IPS-NIHi7 (cell line): ENCODE measurements around the gene VMAC.
A peak's percentile ranks its signal among the peaks of the same experiment; 100 is the strongest.

ENCODE experiments used
- DNase-seq: peaks from one replicate; pipeline ENCODE4 v3.0.0; 2012; ENCODE audit warnings: mixed read lengths; ENCODE audit errors: extremely low spot score

Gene VMAC

DNA sequence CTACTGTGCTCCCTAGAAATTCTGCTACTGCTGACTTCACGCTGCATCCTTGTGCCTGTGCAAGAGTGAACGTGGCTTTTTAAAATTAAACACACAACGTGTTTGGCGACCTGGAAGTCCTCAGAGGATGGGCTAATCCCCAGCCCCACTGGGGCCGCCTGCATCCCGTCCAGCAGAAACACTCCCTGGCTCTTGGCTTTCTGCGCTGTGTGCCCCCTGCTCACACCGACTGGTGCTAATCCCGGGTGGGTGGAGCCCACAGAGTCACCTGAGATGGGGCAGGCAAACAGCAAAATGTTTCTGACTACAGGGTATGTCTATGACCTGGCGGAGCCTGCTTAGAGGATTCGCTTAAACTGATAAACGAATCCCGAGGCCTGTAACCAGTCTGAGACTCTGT, 24.5 kb downstream of the VMAC start:
- no peak for DNase-seq

DNA sequence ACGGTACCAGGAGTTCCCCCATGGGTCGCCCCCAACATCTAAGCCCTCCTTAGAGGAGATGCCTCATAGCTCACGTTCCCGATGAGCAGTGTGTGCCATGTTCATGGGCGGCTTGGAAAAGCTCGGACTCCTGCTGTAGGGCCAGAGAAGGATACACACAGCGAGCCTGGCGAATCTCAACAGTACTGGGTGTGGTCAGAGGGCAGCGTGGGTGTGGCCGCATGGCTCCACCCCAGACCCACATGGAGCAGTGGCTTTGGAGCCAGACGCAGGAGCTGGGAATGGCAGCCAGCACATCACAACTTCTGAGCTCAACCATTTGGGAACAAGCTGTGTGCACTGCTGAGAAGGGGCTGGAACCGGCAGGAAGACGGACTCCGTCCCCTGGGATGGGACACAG, 25.0 kb downstream of the VMAC start:
- peak; percentile 39 for DNase-seq

DNA sequence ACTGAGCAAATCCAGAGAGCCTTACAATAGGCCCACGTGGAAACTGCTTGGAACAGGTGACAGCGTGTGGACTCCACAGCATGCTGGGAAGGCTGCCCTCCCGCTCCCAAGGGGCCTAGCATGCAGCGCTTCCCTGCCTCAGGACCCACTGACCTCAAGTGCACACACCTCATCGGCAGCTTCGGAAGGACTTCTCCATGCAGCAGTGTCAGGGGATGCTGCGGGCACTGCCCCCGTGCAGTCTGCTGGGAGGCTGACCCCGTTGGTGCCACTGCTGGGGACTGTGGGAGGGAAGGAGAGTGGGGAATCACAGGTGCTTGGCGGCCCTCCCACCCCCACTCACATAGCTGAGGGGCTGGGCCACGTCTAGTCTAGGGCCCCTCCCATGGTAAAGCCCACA, 26.6 kb downstream of the VMAC start:
- no peak for DNase-seq

DNA sequence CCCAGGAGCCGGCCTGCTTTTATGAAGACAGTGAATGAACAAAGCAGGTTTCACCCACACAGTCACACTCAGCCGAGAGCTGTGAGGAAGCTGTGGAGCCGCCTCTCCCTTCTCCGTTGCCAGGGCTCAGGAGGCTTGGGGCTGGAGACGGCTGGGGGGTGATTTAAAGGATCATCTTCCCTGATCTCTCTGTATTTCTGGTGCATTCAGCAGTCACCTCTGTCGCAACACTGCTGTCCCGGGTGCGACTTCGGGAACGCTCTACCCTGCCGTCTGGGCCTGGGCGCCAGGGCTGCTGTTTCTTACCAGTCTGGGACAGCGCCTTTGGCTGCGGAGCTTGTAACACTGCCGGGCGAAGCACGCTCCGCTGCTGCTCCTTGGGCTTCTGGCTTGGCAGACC, 27.5 kb downstream of the VMAC start:
- no peak for DNase-seq

DNA sequence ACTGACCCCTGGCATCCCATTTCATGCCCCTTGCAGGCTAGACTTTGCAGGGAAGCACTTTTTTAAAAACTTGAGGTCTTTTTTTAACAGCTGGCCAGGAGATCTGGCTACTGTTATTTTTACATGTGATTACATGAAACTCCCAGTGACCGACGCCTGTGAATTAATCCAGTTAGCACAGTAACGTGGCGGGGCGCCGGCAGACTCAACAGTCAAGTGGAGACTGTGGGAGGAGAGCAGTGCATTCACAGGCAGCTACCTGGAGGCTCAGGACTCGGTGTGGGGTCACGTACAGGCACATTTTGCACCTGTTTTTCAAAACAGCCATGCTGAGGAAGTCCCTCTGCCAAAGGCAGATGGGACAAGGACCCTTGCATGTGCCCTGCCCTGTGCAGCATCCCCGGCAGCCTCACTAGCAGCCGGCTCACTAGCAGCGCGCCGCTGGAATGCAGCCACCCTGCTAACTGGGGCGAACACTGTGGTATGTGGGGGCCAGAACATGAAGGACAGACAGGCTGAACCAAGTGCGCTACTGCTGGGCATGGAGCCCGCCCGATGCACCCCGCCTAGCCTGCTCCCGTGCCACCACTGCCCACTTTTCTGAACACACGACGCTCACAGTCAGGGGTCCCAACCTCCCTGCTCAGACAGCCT, 28.1 kb downstream of the VMAC start:
- DNase-seq = no peak

DNA sequence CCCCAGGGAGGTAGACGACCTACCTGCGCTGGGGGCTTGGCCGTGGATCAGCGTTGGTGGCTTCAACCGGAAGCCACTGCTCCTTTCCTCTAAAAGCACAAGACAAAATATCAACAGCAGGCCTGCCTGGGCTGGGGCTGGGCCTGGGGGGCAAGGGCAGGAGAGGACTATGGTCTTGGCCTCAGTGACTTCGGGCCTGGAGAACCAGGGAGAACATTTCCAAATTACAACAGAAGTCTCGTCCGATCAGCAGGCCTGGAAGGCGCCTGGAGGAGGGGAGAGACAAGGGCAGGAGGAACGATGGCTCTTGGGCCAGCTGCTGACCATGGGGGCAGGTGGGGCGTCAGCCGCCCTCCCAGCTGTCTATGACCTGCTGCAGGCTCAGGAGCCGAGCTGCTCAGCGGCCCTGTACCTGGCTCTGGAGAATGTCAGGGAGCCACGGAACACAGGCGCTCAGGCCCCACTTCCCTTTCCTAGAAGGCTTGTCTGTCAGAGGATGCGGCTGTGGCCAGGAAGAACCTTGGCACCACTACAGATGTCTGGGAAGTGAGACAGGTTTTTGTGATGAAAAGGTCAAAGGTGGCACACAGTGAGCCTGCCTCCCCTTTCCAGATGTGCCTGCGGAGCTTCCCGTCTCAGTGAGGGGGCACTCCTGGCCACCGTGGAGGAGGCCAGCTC, 28.9 kb downstream of the VMAC start:
- DNase-seq = no peak

DNA sequence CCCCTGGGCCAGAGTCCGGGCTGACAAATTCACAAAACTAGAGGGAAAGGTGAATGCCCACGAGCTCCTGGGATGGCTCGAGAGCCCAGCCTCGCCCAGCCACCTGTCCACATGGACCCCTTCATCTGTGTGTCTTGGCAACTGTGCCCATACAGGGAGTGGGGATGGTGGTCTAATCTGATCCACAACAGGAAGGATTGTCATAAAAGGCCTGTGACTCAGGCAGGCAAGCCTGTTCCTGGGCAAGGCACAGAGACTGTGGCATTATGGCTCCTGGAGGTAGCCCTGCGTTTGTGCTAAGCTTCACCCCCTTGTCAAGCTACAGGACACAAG, 29.4 kb downstream of the VMAC start:
- no peak for DNase-seq

DNA sequence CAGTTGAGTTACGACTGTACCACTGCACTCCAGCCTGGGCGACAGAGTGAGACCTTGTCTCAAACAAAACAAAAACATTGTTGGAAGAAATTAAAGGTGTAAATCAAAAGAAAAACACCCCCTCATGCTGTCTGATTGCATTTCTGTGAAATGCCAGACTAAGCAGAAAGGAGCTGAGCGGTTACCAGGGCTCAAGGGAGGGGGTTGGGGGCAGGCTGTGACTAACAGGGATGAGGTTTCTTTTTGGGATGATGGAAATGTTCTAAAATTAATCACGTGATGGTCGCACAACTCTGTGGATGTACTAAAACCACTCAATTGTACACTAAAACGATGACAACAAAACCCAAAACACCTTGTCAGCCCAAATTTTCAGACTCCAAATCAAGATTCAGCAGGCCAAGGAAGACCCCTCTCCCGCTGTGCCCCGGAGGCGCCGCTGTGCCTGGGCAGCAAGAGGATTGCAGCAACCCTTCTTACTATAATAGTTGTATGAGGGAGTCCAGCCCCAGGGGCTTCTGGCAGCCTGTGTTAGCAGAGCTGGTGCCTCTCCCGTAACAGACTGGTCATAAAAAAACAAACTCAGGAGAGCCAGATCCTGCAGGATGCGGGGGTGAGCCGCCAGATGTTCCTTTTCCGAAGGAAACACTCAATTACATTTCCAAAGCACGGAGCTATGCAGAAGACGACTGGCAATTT, 30.3 kb downstream of the VMAC start:
- DNase-seq = no peak

DNA sequence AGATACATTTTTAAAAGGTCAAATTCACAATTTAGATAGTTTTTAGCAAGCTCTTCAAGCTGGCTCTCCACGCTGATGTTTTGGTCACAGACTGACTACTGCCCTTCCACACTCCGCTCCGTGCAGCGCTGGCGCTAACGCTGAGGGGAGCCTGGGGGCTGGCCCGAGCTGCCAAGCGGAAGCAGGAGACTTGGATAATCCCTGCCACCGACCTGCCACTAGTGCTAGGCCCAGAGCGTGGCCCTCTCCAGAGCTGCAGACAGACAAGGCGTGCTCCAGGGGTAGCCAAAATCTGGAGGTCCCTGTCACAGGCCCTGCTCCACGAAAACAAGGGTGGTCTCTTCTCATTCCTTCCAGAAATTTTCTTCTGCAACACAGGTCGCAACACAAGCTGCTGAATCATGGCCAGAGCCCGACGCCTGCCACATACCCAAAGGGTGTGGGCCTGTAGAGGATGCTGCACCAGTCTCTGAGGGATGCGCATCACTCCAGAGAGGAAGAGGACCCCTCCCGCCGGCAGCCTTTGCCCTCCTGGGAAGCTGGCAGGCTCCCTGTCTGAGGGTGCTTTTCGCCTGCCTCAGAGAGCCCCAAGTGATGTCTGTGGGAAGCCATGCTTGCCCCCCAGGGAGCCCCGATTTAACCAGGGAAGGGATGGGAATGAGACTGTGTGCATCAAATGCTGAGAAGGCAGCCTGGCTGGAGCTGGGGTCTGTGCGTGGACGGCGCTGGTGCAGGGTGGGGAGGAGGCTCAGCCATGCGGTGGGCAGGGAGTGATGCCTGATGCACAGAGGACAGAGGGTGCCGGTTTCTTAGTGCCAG, 31.0 kb downstream of the VMAC start:
- no peak for DNase-seq

DNA sequence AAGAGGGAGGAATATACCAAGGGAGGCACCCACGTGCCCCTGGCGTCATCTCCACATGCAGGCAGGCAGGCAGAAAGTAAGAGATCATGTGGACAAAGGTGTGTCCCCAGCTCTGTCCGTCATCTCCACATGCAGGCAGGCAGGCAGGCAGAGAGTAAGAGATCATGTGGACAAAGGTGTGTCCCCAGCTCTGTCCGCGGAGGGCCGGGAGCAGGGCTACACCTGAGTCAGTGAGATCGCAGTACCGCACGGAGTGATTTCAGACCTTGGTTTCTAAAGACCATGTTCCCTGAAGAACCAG, 31.6 kb downstream of the VMAC start:
- DNase-seq = no peak

DNA sequence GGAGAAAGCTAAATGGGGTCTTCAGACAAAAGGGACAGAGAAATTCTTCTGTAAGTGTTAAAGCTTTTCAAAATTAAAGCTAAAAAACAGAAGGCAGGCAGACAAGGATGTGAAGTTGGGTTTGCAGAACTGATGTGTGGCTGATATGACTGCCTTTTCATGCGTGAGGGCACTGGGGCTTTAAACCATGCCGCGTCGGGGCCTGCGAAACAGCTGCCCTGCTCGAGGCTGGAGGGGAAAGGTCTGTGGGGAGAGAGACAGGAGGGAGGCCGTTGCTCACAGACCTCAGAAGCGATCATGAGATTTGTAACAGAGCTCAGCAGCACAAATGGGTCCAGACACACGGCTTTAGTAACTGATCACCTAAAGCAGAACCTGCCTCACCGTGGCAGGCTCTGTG, 32.9 kb downstream of the VMAC start:
- no peak for DNase-seq

DNA sequence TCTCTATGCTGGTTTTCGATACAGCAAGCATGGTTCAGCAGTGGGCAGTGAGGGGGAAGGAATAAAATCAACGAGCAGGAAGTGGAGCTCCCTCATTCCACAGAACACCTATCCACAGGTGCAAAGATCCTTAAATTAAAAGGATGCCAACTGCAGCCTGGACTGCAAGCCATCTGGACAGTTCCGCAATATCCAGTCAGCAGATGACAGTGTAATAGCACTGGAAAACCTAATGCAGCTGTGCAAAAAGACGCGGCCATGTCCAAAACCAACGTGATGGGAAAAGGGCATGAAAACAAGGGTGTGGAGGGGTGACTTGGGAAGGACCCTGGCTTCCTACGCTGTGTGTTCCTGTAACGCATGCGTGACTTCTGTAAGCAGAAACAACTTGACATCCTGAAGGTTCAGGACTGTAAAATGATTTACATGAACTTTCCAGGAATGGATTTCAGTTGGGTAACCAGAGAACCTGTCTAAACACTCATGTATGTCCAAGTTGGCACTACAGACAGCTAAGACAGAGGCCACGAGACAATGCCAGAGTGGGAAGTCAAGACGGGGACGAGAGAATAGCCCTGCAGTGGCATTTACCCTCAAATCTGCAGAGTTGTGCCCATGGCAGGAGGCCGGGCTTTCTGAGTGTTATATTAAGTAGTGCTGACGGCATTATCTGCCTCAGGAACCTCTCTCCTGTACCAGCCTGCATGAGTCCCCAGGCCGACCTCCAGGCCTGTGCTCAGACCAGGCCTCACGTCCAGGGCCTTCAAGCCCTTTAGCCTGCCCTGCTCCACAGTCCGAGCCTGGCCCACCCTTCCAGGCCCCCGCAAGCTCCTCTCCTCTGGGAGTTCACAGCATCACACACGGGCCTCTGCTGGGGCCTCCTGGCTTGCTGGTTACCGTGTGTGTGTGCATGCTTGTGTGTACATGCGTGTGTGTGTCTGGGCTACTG, 35.9 kb downstream of the VMAC start:
- DNase-seq = no peak

DNA sequence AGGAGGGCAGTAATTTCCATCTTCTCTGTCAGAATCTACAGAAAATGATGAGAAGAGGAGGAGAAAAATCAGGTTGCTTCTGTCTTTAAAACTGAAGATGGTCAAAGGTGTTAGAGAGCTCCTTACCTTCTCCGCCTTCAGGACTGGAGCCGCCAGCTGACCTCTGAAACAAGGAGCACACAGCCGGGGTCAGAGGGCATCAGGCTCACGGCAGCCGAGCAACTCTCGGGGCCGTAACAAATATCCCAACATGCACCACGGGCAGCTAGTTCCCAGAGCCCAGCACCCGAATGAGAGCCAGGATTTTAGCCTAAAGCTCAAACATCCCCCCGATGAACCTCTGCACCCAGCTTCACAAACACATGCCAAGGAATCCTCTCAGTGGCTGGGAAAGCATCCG, 37.0 kb downstream of the VMAC start:
- DNase-seq = no peak

DNA sequence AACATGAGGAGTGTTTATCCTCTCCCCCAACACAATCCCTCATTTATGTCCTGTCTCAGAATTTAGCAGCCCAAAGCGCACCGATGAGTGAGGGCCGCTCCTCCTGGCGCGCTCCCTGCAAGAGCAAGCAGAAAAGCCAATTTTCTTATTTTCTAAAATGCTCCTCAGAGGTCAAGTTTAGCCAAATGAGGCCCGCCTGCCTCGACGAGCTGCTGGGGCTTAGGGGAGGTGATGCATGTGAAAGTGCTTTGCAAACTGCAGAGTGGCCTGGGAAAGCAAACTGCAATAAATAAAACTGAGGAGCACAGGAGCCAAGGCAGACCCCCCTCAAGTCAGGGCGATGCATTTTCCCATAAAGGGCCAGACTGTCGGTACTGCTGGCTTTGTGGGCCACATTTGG, 38.4 kb downstream of the VMAC start:
- no peak for DNase-seq

DNA sequence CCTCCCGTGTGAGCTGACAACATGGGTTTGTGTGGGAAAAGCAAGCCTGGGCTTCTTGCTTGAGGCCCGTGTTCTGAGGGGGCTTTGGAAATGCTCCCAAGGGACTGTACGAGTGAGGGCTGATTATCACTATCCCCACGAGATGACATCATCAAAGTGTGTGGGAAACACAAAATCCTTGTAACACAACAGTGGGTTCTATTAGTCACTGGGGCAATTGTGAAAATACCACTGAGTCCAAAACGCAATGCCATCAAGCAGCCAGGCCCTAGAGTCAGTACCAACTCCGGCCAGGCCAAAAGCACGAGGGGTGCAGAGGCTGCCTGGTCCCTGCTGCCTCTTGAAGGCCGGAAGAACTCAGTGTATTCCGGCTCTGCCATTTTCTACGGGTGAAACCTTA, 39.0 kb downstream of the VMAC start:
- no peak for DNase-seq

DNA sequence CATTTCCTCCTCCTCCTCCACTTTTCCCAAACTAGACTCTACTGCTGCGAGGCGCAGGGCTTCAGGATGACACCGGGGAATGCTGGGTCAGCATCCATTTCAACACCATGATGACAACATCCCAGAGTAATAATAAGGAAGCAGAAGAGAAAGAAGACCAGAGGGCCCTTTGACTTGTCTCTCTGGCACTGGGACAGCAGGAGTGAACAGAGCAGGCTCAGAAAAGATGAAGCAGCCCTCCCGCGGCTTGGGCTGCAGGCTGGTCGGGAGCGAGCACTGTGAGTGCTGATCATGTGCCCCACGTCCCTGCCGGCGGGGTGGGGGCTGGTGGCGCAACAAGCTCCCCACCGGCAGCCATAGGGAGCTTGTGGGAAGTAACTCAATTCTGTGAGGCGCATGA, 42.8 kb downstream of the VMAC start:
- no peak for DNase-seq

DNA sequence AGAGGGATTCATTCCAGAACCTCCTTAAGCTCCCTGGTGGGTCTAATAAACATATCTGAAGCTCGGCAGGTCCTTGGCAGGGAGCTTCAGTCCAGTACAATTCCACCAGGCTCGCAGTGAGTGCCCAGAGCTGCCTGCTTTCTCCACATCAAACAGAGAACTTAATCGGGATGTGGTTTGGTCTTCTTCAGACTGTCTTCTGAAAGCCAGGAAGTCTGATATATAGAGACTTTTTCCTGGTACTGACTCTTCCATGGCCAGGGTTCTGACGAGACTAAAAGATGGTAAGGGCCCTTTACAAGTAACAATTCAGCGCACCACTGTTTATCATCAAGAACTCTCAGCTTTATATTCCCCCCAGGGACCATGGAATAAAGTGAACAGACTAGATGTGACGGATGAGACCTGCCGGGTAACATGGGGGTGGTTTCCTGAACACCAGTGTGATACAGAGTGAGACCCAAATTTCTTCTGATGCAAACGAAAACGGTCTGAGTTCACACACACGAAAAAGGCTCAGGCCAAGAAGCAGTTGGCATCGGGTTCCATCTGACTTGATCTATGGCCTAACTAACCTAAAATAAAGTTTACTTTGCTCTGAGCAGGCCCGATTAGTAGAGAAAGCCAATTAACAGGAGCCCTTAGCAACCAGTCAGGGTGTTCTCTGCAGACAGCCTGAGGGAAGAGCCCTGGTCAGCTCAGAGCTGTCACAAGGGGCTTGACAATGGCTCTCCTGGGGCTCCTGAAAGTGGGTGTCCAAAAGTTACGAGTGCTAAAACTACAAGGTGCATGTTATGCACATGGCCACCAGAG, 44.3 kb downstream of the VMAC start:
- no peak for DNase-seq

DNA sequence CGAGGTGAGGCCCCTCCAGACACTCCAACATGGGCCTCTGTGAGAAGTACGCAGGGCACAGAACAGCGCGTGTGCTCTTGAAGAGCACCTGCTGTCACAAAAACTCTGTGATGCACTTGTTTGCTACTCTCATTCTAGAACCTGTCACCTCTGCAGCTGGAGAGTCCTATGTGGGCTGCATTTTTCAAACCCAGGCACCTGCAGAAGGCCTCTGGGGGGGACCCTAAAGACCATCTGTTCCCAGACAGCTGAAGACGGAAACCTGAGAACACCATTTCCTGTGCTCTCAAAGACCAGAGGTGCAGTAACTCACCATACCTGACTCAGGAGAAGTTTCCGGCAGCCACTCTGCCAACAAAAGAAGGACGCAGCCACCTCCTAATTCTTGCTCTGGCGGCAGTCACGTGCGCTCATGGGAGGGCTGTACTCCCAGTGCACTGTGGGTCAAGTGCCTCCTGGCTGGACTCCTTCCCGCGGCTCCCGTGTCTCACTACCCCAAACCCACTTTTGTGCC, 45.2 kb downstream of the VMAC start:
- no peak for DNase-seq

DNA sequence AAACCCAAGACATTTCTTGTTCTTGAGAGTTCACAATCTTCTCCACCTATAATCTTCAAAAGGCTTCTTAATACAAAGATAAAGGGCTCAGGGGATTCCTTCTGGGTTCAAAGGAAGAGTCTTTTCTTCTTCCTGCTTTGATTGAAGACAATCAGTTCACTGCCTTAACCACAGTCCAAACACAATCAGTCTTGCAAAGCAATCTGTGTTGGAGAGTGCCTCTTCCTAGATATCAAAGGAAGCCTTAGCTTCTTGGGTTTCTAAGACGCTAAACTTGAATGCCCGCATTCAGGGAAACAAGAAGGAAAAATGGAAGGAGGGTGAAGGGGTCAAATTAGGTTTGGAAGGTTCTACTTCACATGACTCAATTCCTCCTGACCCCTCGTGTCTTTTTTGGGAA, 46.1 kb downstream of the VMAC start:
- DNase-seq = no peak

DNA sequence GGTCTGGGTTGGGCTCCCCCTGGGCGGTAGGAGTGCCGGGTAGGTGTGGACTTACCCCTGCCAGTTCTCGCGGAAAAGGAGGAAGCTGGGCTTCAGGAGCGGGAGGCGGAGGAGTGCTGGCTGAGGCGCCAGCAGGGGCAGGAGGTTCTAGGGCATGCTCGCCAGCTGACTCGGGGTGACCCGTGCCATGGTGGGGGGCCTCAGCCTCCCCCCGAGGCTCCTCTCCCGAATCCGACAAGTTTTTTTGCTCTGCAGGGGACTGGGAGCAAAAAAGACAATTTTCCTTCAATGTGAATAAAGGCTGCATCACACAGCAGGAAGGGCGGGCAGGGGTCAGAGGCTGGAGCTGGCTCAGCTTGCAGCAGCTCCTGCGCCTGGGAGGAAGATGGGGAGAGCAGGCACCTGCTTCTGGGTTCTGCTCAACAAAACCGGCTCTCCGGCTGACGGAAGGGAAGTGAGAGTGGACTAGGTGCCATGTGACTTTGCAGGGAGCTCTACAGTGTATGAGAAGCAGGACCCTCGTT, 46.7 kb downstream of the VMAC start:
- DNase-seq = peak; percentile 68
